GM19395 (cell line): ENCODE data around the gene ARF1.
"Not testable (repeated sequence)": the region's sequence is repeated elsewhere in the genome, so short reads cannot be mapped to it uniquely, and the experiment has no call there.

ENCODE experiments used
- ATAC-seq: cut with Tn5 transposase; IDR thresholded peaks from one replicate; pipeline ENCODE4 v1.9.1; 2021; ENCODE audit warnings: mild to moderate bottlenecking, moderate library complexity; ENCODE audit not compliant: unreplicated experiment

ARF1 gene

DNA sequence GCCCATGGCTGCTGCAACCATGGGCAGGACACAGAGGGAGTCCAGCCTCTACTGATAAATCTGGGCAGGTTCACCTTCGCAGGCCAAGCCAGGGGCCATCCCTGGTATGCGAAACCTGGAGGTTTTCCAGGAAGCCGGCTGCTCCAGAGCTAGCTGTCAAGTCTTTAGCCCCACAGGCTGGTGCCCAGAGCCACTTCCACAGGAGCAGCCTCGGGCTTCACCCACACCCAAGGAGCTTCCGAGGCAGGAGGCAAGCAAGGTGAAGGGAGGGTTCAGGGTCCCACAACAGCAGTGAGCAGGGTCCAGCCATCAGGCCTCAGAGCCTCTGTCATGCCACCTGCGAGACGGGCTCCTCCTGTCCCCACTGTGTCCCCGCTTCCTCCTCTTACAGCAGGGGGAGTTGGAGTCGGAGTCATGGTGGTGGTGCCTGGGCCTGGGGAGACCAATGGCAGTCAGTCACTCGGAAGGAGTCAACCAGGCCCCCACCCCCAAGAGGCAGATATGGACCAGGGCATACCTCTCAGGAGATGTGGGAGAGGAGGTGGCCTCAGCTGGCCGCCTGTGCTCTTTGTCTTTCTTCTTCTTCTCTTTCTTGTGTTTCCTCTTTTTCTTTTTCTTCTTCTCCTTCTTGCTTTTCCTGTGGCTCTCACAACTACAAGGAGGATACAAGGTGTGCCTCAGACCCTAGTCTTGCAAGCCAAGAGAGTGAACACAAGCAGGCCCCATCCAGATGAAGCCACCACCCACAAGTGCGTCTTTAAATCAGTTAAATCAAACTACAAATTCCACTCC lies 18.5 kb downstream of the ARF1 start:
- ATAC-seq, result no peak

DNA sequence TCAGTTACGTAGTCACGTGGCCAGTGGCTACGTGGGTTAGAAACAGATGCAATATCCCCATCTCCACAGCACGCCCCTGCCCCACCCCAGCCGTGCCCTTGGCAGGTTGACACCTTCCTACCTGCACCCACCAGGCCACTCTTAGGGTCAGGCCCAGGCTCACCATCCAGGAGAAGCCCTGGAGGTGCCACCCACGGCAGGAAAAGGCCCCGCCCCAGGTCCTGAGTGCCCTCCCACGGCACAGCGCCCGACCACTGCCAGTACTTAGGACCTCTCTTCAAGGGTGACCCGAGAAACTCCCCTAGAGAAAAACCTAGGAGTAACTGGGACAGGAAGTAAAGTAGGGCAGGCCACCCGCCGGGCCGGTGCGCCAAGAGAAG lies 19.1 kb downstream of the ARF1 start:
- ATAC-seq, result no peak

DNA sequence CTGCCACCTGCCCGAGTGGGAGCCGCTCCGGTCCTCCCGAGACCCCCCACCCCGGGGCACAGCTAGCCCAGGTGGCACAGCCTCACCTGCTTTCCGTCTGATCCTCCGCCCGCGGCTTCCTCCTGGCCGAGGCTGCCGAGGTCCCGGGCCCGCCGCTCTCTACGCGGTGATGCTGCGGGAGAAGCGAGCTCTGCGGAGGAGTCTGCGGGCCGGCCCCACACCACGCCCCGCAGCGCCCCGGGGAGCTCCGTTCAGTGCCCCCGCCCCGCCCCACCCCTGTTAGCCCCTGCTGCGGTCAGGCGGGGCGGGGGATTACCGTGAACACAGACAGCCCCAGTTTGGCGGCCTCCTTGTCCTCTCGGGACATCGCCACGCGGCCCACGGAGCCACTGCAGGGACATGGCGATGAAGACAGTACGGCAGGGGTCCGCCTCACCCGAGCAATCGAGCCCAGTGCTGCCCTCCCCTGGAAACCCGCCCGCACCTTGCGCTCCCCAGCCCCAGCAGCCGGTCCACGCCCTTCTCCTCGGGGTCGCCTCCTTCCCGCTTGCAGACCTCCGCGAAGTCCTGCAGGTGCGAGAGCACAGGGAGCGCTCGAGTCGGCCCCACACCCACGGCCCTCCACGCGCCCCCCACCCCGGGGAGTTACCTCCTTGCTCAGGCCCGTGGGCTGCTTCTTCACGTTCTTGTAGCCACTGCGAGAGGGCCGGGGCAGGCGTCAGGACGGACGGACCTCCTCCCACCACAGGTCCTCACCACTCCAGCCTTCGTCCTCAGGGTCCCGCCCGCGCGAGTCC lies 19.7 kb downstream of the ARF1 start:
- peak; percentile 36 for ATAC-seq

- ATAC-seq, result peak; percentile 74
Observed at GRCh38 chr1:228102791-228103620, 20.5 kb downstream of the ARF1 start, which contains the start of gene C1orf35. C1orf35 (minus strand) TSS chr1:228103325; CDS start chr1:228103227, 98 bp downstream.

- no peak for ATAC-seq
Observed at GRCh38 chr1:228104526-228105269, 22.2 kb downstream of the ARF1 start.

- no peak for ATAC-seq
Observed at GRCh38 chr1:228105270-228105995, 22.9 kb downstream of the ARF1 start.

- ATAC-seq, result no peak
Observed at GRCh38 chr1:228105996-228106799, 23.7 kb downstream of the ARF1 start.

- no peak for ATAC-seq
Observed at GRCh38 chr1:228106800-228107054, 24.2 kb downstream of the ARF1 start.

GRCh38 chr1:228107636-228108035 lies 25.1 kb downstream of the ARF1 start:
- no peak for ATAC-seq

DNA sequence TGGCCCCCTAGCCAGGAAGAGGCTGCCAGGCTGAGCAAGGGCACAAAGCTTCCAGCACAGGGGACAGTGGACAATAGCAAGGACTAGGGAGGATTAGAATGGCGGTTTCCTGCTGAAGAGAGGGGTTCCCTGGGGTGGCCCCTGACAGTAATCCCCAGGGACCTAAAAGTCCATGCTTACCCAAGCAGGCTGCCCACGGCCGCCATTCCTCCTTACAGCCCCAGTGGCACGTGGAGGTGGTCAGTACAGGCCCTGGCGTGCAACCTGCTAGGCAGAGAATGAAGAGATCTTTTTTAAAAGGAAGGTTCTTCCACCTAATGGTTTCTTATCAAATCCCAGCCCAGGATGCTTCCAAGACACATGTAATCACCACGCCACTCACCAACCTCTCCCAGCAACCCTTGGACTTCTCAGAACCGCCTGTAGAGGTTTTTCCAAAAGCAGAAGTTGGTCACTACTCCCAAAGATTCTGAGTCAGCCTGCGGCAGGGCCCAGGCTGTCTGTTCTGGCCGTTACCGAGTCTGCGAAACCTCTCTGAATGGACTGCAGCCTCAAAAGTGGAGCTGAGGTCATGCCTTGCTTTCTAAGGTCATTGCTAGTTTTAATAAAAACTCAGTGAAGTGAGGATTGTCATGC lies 25.7 kb downstream of the ARF1 start:
- no peak for ATAC-seq

- ATAC-seq, result peak; percentile 10
Observed at GRCh38 chr1:228108742-228109072, 26.2 kb downstream of the ARF1 start.

DNA sequence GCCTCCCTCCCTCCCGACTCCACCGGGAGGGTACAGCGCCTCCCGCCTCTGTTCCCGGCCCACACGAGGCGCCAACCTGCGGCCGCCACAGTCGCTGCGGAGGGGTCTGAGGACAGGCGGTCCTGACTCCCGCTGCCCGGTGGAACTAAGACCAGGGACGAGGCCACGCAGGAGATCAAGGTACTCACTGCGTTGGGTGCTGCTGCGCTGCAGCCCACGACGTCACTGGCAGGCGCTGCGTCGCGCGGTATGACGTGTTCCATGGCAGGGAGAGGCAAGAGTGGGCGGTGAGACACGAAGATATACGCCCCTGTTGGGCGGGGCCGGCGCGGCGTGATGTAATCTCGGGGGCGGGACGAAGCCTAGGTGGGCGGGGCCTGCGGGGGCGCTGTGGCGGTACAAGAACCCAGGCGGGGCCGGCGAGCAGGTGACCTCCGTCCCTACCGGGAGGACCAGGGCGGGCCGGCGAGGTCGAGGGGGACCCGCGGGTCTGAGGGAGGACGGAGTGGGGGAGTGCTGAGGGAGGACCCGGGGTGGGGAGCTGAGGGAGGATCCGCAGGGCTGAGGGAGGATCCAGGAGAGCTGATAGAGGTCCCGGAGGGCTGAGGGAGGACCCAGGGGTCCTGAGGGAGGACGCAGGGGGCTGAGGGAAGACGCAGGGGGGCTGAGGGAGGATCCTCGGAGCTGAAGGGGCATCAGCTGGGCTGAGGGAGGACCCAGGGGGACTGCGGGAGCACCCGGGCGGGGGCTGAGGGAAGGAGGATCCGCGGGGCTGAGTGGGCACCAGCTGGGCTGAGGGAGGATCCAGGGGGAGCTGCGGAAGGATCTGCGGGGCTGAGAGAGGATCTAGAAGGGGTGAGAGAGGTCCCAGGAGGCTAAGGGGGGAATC lies 26.8 kb downstream of the ARF1 start, which contains the start of gene MRPL55:
Gene MRPL55, minus strand, starts transcription at position 227 of the 889 bp plus-strand sequence. CDS start 1,039 bp downstream, outside the sequence.
- peak; percentile 90 for ATAC-seq

- peak; percentile 4 for ATAC-seq
Observed at GRCh38 chr1:228109962-228110488, 27.5 kb downstream of the ARF1 start.

- no peak for ATAC-seq
Observed at GRCh38 chr1:228110556-228110955, 28.0 kb downstream of the ARF1 start.

- not testable (repeated sequence) for ATAC-seq
Observed at GRCh38 chr1:228111315-228111714, 28.8 kb downstream of the ARF1 start.

DNA sequence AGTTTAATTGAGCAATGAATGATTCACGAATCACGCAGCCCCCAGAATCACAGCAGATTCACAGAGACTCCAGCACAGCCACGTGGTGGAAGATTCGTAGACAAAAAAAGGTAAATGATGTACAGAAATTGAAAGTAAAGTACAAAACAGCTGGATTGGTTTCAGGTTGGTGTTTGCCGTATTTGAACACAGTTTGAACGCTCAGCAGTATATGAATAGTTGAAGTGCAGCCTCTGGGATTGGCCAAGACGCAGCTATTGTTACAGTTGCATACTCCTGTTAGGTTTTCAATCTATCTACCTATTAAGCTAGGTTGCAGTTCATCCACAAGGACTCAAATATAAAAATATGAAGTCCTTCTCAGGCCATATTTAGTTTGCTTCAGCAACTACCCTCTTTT lies 29.7 kb downstream of the ARF1 start:
- no peak for ATAC-seq

DNA sequence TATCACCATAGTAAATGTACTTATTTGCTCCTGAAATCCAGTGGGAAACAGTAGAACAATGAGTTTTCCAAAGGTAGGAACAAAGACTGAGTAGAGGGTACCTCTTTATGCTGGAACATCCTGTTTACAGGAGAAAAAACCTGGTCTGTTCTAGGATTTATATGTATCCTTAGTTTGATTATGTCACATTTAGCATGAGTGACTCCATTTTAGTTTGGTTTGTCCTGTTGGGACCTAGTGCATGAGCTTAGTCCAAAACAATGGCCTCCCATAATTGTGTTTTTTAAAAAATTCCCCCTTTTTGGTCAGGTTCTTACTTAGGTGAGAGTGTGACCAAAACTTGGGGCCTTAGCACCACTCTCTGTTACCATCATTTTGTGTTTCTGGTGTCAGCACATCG lies 30.1 kb downstream of the ARF1 start:
- no peak for ATAC-seq

DNA sequence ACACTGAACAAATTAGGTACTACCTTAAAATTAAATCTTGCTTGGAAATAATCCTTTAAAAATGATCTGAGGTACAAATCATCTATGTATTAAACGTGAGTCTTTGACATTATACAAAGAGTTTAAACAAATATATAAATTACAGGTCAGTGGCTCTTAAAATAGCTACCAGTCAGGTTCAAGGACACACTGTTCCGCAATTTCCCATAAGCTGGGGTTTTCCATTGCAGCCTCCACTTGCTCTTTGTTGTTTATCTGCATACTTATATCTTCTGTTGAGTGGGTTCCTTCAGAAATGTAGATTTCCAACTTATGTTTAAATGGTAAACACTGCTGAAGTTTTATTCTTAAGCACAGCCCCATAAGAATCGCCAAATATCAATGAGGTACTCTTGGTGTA lies 32.3 kb downstream of the ARF1 start:
- ATAC-seq, result no peak
